Vagina (tissue), 2 donors: ENCODE measurements around the gene GTF2A1. TPM values are rescaled to one million over a fixed set of nuclear protein-coding genes. Genes with fewer than 3 reads are reported as not detected.

Experiments
- DNase-seq, 2 donors: peaks; one replicate each; pipeline ENCODE4 v3.0.0-alpha.2; 2017; ENCODE audit errors: extremely low spot score in 2 of 2
- H3K27ac ChIP-seq: fragments of 200-600 bp; sonication (generic); one replicate; pipeline ENCODE4 v1.5.1; 2019
- H3K27me3 ChIP-seq: fragments of 200-600 bp; sonication (generic); one replicate; pipeline ENCODE4 v1.5.1; 2019
- H3K36me3 ChIP-seq, 2 donors: fragments of 200-600 bp; sonication (generic); one replicate each; pipeline ENCODE4 v1.5.1; 2017 to 2019
- H3K4me1 ChIP-seq: fragments of 200-600 bp; sonication (generic); one replicate; pipeline ENCODE4 v1.5.1; 2019
- H3K4me3 ChIP-seq, 2 donors: fragments of 200-600 bp; sonication (generic); 1 replicate in 1 of 2; 2 replicates in 1 of 2; pipeline ENCODE4 v1.5.1; 2016 to 2019
- H3K9me3 ChIP-seq: fragments of 200-600 bp; sonication (generic); one replicate; pipeline ENCODE4 v1.5.1; 2019
- CTCF ChIP-seq, 3 experiments: fragments of 450-650 bp in 2 of 3; fragments of 200-600 bp in 1 of 3; sonication (generic) in 1 of 3; IDR thresholded peaks; one replicate each; pipeline ENCODE4 v1.5.1; 2017 to 2019; ENCODE audit warnings: antibody characterized with exemption in 3 of 3, mild to moderate bottlenecking in 2 of 3, moderate library complexity in 2 of 3
- POLR2A ChIP-seq, 2 donors: fragments of 450-650 bp; IDR thresholded peaks; one replicate each; pipeline ENCODE4 v1.6.1; 2017; ENCODE audit warnings: antibody characterized with exemption in 2 of 2, mild to moderate bottlenecking in 2 of 2, moderate library complexity in 2 of 2
- POLR2AphosphoS5 ChIP-seq, 2 donors: sonication (generic); formaldehyde crosslinking; IDR thresholded peaks; one replicate each; pipeline ENCODE4 v1.9.0; 2017; ENCODE audit warnings: antibody characterized with exemption in 2 of 2, mild to moderate bottlenecking in 2 of 2, low read depth in 1 of 2; ENCODE audit not compliant: insufficient read depth in 1 of 2
- intact Hi-C: fragments of 100-400 bp; cut with DNase I; formaldehyde crosslinking; loops from one replicate; pipeline ENCODE4 v1.15.1; 2023
- total RNA-seq: library from RNA; depleted of rRNA; stranded (reverse); fragments of >200 nt; gene quantifications from one replicate; pipeline ENCODE4 v1.2.3, GENCODE V29; 2016

The GTF2A1 gene
- total RNA-seq, 1 donor from 2014 or later = 21.6 TPM

DNA sequence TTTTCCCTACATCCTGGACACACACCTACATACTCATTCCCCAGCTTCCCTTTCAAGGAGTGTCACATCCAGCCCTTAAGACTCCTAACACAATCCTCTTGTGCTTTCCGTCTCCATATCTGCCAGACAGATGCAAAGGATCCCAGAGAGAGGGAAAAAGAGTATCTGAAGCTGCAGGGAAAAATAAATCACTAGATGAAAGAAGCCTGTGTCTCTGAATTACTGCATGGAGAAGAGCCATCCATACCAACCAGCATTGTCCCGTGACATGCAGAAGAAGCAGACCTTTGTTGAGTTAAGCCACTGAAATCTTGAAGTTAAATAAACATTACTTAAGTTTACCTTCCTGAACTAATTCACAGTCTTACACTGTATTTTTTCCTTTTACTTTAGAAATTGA lies 54.6 kb downstream of the GTF2A1 start:
- TF ChIP-seq POLR2A (IDR thresholded peaks at IDR 0.05) (no peak), POLR2AphosphoS5 (IDR thresholded peaks at IDR 0.05; ENCODE audit: insufficient read depth in 1 of 2, low read depth in 1 of 2) (no peak), CTCF (IDR thresholded peaks at IDR 0.05) (no peak)
- intact Hi-C loops = no loop called here

DNA sequence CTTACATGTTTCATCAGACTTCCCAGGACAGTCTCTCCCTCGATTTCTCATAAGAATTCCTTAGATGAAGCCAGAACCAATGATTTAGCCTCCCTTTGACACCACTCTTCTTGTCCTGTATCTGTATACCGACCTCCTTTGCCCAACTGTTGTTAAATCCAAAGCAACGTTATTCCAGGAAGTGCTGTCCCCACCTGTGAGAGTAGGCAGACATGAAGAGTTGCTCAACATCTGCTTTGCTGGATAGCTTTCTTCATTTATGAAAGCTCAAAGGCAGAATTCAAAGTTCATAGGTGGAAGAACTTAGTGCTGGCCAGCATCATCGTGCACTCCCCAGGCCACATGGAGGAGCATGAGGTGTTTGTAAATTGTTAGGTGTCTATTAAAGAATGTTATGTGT lies 55.6 kb downstream of the GTF2A1 start:
- H3K36me3 ChIP-seq = no peaks in the 10 kb centered on the region
- TF ChIP-seq POLR2AphosphoS5 (IDR thresholded peaks at IDR 0.05; ENCODE audit: insufficient read depth in 1 of 2, low read depth in 1 of 2) = no peak
- TF ChIP-seq POLR2A (IDR thresholded peaks at IDR 0.05) = no peak
- no peak for TF ChIP-seq CTCF (IDR thresholded peaks at IDR 0.05)
- H3K9me3 ChIP-seq = no peaks in the 10 kb centered on the region
- H3K27ac ChIP-seq = no peak overlapping the region
- H3K4me3 ChIP-seq = no peak overlapping the region
- intact Hi-C loops = no loop called here
- peaks cover 11% of the 10 kb centered on the region for H3K4me1 ChIP-seq
- DNase-seq = no peak
- no peaks in the 10 kb centered on the region for H3K27me3 ChIP-seq

More for the DNA sequence above, 54.6 kb downstream of the GTF2A1 start:
- Histone ChIP-seq H3K36me3 (no peaks in the 10 kb centered on the region), H3K27me3 (no peaks in the 10 kb centered on the region), H3K27ac (no peak overlapping the region), H3K9me3 (no peaks in the 10 kb centered on the region), H3K4me1 (peaks cover 11% of the 10 kb centered on the region), H3K4me3 (no peak overlapping the region)
- DNase-seq = no peak

DNA sequence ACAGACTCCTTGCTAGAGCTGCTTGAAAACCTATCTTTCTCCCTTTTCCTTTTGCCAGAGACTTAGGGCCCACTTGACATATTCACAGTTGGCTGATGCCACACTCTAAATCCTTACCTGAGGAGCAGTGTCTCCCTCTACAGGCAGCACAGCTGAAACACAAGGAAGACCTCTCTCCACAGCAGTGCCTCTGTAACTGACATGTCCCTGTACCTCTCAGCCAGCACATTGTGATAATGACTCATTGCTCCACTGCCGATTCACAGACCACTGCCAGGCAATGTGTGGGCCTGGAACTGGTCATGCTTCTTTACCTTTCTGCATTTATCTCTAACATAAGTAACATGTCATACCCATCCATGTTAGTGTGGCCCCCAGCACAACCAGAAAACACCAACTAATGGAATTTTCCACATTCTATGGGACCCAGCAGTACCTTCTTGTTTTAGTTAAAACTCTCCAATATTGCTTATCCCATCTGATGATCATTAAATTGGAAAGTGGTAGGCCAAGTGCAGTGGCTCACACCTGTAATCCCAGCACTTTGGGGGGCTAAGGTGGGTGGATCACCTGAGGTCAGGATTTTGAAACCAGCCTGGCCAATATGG lies 56.5 kb downstream of the GTF2A1 start:
- Histone ChIP-seq H3K9me3 (no peaks in the 10 kb centered on the region), H3K4me3 (no peak overlapping the region), H3K27me3 (no peaks in the 10 kb centered on the region), H3K36me3 (no peaks in the 10 kb centered on the region), H3K27ac (no peak overlapping the region), H3K4me1 (peaks cover 4% of the 10 kb centered on the region)
- TF ChIP-seq POLR2A (IDR thresholded peaks at IDR 0.05) (no peak), CTCF (IDR thresholded peaks at IDR 0.05) (peak in 1 of 3 experiments; percentile 36), POLR2AphosphoS5 (IDR thresholded peaks at IDR 0.05; ENCODE audit: insufficient read depth in 1 of 2, low read depth in 1 of 2) (no peak)
- intact Hi-C loops = no loop called here
- no peak for DNase-seq

GRCh38 chr14:81162941-81163340 lies 57.8 kb downstream of the GTF2A1 start:
- TF ChIP-seq CTCF (IDR thresholded peaks at IDR 0.05) = no peak
- TF ChIP-seq POLR2A (IDR thresholded peaks at IDR 0.05) = no peak
- no peak for TF ChIP-seq POLR2AphosphoS5 (IDR thresholded peaks at IDR 0.05; ENCODE audit: insufficient read depth in 1 of 2, low read depth in 1 of 2)
- Histone ChIP-seq H3K4me1 (no peaks in the 10 kb centered on the region), H3K36me3 (no peaks in the 10 kb centered on the region), H3K27ac (no peak overlapping the region), H3K4me3 (no peak overlapping the region), H3K9me3 (no peaks in the 10 kb centered on the region), H3K27me3 (no peaks in the 10 kb centered on the region)
- no peak for DNase-seq
- intact Hi-C loops = no loop called here

DNA sequence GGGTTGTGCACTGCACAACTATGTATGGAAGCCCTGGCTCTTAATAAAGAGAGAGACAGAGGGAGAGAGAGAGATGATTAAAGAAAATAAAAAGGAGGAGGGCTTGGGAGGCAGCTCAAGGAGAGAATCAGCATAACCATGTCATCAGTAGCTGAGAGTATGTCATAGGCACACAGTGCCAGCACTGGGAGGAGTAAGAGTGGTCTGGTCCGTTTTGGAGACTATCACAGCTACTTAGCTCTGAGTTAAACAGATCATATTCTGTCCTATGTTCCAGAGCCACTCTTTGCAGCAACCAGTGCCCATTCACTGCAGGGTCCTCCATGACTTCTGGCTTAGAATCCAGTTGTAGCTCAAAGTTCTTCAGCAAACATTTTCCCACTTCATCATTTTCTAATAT lies 59.0 kb downstream of the GTF2A1 start:
- no peak for DNase-seq
- intact Hi-C loops = no loop called here
- no peaks in the 10 kb centered on the region for H3K27me3 ChIP-seq

More for the DNA sequence above, 59.0 kb downstream of the GTF2A1 start:
- no peak overlapping the region for H3K4me3 ChIP-seq
- H3K9me3 ChIP-seq = no peaks in the 10 kb centered on the region
- no peak overlapping the region for H3K27ac ChIP-seq
- no peaks in the 10 kb centered on the region for H3K4me1 ChIP-seq
- no peaks in the 10 kb centered on the region for H3K36me3 ChIP-seq
- no peak for TF ChIP-seq POLR2AphosphoS5 (IDR thresholded peaks at IDR 0.05; ENCODE audit: insufficient read depth in 1 of 2, low read depth in 1 of 2)
- TF ChIP-seq CTCF (IDR thresholded peaks at IDR 0.05) = no peak
- no peak for TF ChIP-seq POLR2A (IDR thresholded peaks at IDR 0.05)
